Neural progenitor cell (in vitro differentiated cells): ENCODE results near the gene UBL7.

Source experiments
- CTCF ChIP-seq: fragments of 200-600 bp; sonication (generic); IDR thresholded peaks from 2 replicates; pipeline ENCODE4 v1.5.1; 2017; ENCODE audit warnings: antibody characterized with exemption, mild to moderate bottlenecking
- EZH2 ChIP-seq: fragments of 200-600 bp; sonication (generic); IDR thresholded peaks from 2 replicates; pipeline ENCODE4 v1.6.1; 2017; ENCODE audit warnings: antibody characterized with exemption, mild to moderate bottlenecking, moderate library complexity
- EZH2phosphoT487 ChIP-seq: fragments of 200-600 bp; sonication (generic); IDR thresholded peaks from 2 replicates; pipeline ENCODE4 v1.6.1; 2017; ENCODE audit warnings: antibody characterized with exemption

GRCh38 chr15:74398183-74398582 lies 62.8 kb downstream of the UBL7 start:
- no peak for TF ChIP-seq CTCF
- no peak for TF ChIP-seq EZH2
- TF ChIP-seq EZH2phosphoT487, result no peak
